ELF-1 (cell line): ENCODE data around the gene KANSL1.

Source experiments
- DNase-seq: peaks from one replicate; pipeline ENCODE4 v3.0.0-alpha.2; 2016; ENCODE audit warnings: low read depth, low spot score

The KANSL1 gene

DNA sequence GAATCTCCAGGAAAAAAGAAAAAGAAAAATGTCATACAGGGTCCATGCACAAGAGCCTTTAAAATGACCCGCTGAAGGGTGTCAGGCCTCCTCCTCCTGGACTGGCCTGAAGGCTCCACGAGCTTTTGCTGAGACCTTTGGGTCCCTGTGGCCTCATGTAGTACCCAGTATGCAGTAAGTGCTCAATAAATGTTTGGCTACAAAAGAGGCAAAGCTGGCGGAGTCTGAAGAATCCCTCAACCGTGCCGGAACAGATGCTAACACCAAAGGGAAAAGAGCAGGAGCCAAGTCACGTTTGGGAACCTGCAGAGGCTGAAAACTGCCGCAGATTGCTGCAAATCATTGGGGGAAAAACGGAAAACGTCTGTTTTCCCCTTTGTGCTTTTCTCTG is 193.3 kb downstream of the KANSL1 start:
- no peak for DNase-seq

- DNase-seq, result no peak
Observed at GRCh38 chr17:45998987-45999899, 194.0 kb downstream of the KANSL1 start, which contains the start of gene STH. STH (plus strand) TSS chr17:45999250; CDS start chr17:45999280, 30 bp downstream.

DNA sequence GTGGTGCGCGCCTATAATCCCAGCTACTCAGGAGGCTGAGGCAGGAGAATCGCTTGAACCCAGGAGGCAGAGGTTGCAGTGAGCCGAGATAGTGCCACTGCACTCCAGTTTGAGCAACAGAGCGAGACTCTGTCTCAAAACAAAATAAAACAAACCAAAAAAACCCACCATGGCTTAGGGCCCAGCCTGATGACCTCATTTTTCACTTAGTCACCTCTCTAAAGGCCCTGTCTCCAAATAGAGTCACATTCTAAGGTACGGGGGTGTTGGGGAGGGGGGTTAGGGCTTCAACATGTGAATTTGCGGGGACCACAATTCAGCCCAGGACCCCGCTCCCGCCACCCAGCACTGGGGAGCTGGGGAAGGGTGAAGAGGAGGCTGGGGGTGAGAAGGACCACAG is 195.6 kb downstream of the KANSL1 start:
- DNase-seq, result no peak

- DNase-seq, result no peak
Observed at GRCh38 chr17:45997166-45997565, 196.1 kb downstream of the KANSL1 start.

DNA sequence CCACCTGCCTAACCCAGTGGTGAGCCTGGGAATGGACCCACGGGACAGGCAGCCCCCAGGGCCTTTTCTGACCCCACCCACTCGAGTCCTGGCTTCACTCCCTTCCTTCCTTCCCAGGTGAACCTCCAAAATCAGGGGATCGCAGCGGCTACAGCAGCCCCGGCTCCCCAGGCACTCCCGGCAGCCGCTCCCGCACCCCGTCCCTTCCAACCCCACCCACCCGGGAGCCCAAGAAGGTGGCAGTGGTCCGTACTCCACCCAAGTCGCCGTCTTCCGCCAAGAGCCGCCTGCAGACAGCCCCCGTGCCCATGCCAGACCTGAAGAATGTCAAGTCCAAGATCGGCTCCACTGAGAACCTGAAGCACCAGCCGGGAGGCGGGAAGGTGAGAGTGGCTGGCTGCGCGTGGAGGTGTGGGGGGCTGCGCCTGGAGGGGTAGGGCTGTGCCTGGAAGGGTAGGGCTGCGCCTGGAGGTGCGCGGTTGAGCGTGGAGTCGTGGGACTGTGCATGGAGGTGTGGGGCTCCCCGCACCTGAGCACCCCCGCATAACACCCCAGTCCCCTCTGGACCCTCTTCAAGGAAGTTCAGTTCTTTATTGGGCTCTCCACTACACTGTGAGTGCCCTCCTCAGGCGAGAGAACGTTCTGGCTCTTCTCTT is 196.8 kb downstream of the KANSL1 start:
- no peak for DNase-seq

DNA sequence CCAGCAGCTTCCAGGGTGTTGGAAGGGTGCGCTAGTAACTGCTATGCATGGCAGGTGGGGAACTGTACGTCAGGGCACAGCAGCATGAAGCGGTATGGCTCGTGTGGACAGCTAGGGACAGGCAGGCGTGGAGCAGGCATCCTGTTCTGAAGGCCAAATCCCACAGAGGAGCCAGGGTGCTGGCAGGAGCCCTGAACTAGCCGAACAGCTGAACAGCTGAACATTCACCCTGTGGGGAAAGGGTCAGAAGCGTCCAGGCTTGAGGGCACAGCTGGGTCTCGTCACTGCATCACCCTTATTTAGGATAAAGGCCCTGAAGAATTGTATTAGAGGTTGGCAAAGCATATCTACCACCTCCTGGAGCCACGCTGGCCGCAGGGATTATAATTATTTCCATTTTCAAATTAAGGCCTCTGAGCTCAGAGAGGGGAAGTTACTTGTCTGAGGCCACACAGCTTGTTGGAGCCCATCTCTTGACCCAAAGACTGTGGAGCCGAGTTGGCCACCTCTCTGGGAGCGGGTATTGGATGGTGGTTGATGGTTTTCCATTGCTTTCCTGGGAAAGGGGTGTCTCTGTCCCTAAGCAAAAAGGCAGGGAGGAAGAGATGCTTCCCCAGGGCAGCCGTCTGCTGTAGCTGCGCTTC is 197.5 kb downstream of the KANSL1 start:
- DNase-seq, result no peak

DNA sequence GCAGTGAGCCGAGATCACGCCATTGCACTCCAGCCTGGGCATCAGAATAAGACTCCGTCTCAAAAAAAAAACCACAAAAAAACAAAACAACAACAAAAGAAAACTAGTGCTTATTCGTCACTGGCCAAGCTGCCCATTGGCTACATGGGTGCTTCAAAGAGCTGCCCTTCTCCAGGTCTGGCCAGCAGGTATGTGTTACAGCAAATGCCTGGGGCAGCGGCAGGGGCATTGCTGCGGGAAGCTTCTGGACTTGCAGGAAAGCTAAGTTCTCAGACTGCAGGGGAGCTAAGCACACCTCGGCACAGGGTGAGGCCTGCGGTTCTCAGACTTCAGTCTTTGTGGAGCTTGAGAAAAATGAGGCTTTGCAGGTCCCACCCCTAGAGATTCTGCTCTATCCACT is 198.2 kb downstream of the KANSL1 start:
- DNase-seq, result no peak

DNA sequence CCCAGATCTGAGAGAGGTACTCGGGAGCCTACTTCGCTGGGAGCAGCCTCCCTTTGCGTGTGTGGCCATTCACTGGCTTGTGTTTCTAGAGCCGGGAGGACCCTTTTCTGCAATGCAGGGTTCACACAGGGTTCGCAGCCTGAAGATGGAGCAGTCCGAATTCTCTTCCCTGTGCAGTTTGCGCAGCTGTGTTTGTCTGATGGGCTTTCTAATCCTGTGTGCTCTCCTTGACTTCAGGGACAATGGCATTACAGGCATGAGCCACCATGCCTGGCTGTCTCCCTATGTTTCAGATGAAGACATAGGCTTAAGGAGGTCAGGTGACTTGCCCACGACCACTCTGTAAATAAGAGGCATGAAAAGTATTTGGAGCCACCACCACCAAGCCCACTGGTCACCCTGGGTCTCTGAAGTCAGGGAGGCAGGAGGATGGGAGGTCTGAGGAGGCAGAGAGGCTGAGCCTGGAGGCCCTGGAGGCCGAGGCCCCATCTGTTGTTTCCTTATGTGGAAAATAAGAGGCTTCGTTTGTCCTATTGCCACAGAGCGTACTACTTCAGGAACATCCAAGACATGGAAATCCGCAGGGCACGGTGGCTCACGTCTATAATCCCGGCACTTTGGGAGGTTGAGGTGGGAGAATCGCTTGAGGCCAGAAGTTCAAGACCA is 199.1 kb downstream of the KANSL1 start:
- no peak for DNase-seq

- no peak for DNase-seq
Observed at GRCh38 chr17:45992904-45993303, 200.3 kb downstream of the KANSL1 start.

- no peak for DNase-seq
Observed at GRCh38 chr17:45992175-45992574, 201.1 kb downstream of the KANSL1 start.

- DNase-seq, result no peak
Observed at GRCh38 chr17:45991341-45991740, 201.9 kb downstream of the KANSL1 start.

- no peak for DNase-seq
Observed at GRCh38 chr17:45990886-45991285, 202.3 kb downstream of the KANSL1 start.

DNA sequence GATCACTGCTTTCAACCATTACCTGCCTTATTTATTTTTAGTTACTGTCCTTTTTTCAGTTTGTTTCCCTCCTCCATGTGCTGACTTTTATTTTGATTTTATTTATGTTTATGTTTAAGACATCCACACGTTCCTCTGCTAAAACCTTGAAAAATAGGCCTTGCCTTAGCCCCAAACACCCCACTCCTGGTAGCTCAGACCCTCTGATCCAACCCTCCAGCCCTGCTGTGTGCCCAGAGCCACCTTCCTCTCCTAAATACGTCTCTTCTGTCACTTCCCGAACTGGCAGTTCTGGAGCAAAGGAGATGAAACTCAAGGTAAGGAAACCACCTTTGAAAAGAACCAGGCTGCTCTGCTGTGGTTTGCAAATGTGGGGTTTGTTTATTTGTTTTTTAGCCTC is 203.5 kb downstream of the KANSL1 start:
- no peak for DNase-seq

DNA sequence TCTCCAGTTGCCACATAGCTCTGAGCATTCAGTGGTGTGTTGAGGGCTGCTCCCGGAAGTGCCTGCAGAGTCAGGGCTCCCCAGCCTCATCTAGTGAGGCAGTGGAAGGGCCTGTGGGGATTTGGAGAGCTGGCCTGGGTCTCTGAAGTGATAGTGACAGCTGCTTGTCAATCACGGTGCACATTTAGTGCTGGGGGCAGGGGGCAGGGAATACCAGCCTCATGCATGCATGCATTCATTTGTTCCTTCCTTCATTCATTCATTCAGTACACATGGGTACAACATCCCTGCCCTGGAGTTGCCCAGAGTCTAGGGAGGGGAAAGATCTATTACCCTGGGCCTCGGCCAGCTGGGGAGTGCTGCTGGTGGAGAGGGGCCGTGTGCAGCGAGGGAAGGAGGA is 205.5 kb downstream of the KANSL1 start:
- no peak for DNase-seq

GRCh38 chr17:45986056-45986455 is 207.2 kb downstream of the KANSL1 start:
- DNase-seq, result no peak

GRCh38 chr17:45985447-45985846 is 207.8 kb downstream of the KANSL1 start:
- no peak for DNase-seq

- no peak for DNase-seq
Observed at GRCh38 chr17:45984368-45984767, 208.9 kb downstream of the KANSL1 start.

- no peak for DNase-seq
Observed at GRCh38 chr17:45983614-45984310, 209.5 kb downstream of the KANSL1 start.

DNA sequence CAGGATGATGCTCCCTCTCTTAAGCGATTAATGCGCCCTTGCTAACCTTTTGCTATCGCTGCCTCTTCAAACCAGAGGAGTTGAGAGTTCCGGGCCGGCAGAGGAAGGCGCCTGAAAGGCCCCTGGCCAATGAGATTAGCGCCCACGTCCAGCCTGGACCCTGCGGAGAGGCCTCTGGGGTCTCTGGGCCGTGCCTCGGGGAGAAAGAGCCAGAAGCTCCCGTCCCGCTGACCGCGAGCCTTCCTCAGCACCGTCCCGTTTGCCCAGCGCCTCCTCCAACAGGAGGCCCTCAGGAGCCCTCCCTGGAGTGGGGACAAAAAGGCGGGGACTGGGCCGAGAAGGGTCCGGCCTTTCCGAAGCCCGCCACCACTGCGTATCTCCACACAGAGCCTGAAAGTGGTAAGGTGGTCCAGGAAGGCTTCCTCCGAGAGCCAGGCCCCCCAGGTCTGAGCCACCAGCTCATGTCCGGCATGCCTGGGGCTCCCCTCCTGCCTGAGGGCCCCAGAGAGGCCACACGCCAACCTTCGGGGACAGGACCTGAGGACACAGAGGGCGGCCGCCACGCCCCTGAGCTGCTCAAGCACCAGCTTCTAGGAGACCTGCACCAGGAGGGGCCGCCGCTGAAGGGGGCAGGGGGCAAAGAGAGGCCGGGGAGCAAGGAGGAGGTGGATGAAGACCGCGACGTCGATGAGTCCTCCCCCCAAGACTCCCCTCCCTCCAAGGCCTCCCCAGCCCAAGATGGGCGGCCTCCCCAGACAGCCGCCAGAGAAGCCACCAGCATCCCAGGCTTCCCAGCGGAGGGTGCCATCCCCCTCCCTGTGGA is 210.2 kb downstream of the KANSL1 start:
- no peak for DNase-seq

GRCh38 chr17:45981306-45981705 is 211.9 kb downstream of the KANSL1 start:
- DNase-seq, result no peak
